DOHH2 (cell line): ENCODE measurements around the gene SYT6.

ENCODE experiments used
- H3F3A ChIP-seq: fragments of 200-600 bp; sonication (generic), shearing (Covaris generic); 2 replicates; pipeline ENCODE4 v1.6.0; 2016; ENCODE audit warnings: antibody characterized with exemption, mild to moderate bottlenecking; ENCODE audit not compliant: control insufficient read depth, insufficient read depth
- H3K27ac ChIP-seq: fragments of 200-600 bp; sonication (generic); 2 replicates; pipeline ENCODE4 v1.5.1; 2014; ENCODE audit warnings: low read depth, mild to moderate bottlenecking, low read length, moderate library complexity
- H3K27me3 ChIP-seq: fragments of 200-600 bp; sonication (generic); 2 replicates; pipeline ENCODE4 v1.6.1; 2014; ENCODE audit warnings: mild to moderate bottlenecking, low read length, mixed read lengths; ENCODE audit not compliant: control insufficient read depth
- H3K36me3 ChIP-seq: fragments of 200-600 bp; sonication (generic); 2 replicates; pipeline ENCODE4 v1.6.1; 2014; ENCODE audit warnings: mild to moderate bottlenecking, low read length, moderate library complexity, mixed read lengths; ENCODE audit not compliant: control insufficient read depth
- H3K4me1 ChIP-seq: fragments of 200-600 bp; sonication (generic); 2 replicates; pipeline ENCODE4 v1.6.1; 2014; ENCODE audit warnings: mild to moderate bottlenecking, low read length, mixed read lengths; ENCODE audit not compliant: control insufficient read depth
- H3K4me2 ChIP-seq: fragments of 200-600 bp; sonication (generic); 2 replicates; pipeline ENCODE4 v1.6.0; 2014; ENCODE audit warnings: mild to moderate bottlenecking, low read length, moderate library complexity
- H3K4me3 ChIP-seq: fragments of 200-600 bp; sonication (generic); 2 replicates; pipeline ENCODE4 v1.5.1; 2014; ENCODE audit warnings: mild to moderate bottlenecking, low read length, mixed read lengths
- H3K79me2 ChIP-seq: fragments of 200-600 bp; sonication (generic); 2 replicates; pipeline ENCODE4 v1.6.1; 2014; ENCODE audit warnings: mild to moderate bottlenecking, low read length, mixed read lengths; ENCODE audit not compliant: control insufficient read depth
- H3K9me2 ChIP-seq: fragments of 200-600 bp; sonication (generic); replicated peaks from 2 replicates; pipeline ENCODE4 v1.6.1; 2014; ENCODE audit warnings: mild to moderate bottlenecking, low read length, mixed read lengths; ENCODE audit not compliant: control insufficient read depth
- H3K9me3 ChIP-seq: fragments of 200-600 bp; sonication (generic); 2 replicates; pipeline ENCODE4 v1.6.1; 2014; ENCODE audit warnings: antibody characterized with exemption, low read length, mixed read lengths; ENCODE audit not compliant: control insufficient read depth, insufficient read depth
- H4K20me1 ChIP-seq: fragments of 200-600 bp; sonication (generic); 2 replicates; pipeline ENCODE4 v1.6.0; 2014; ENCODE audit warnings: low read depth, mild to moderate bottlenecking, antibody characterized with exemption, low read length, moderate library complexity; ENCODE audit not compliant: control insufficient read depth, insufficient read depth
- EZH2phosphoT487 ChIP-seq: fragments of 200-600 bp; sonication (generic); IDR thresholded peaks from 2 replicates; pipeline ENCODE4 v1.6.1; 2017; ENCODE audit warnings: borderline replicate concordance, mild to moderate bottlenecking, antibody characterized with exemption, low read length, moderate library complexity, mixed read lengths
- TF ChIP-seq, protein P1 (sequence below): fragments of 200-600 bp; sonication (generic); IDR thresholded peaks from one replicate; pipeline ENCODE4 v1.5.1; 2014; ENCODE audit warnings: antibody characterized with exemption, mild to moderate bottlenecking, low read depth, low read length; ENCODE audit not compliant: poor library complexity, severe bottlenecking

Gene SYT6

DNA sequence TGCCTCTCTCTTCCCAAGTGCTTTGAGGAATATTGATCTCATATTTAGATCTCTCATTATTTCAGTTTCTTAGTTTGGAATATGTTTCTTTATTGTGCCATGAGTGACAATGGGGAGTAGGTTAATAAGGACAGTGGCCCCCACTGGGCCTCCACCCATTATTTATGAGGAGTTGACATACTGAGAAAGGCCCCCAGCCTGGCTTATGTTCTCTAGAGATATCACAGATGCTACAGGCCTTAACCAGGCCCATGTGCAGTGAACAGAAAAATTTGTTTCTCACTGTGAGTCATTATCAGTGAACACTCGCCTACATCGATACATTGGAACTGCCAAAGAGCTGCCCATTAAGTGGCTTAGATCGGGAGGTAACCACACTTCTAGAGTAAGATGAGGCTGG is 35.7 kb upstream of the SYT6 start:
- Histone ChIP-seq H4K20me1 (no peaks in the 10 kb centered on the region), H3K36me3 (no peaks in the 10 kb centered on the region), H3K9me2 (no peaks in the 10 kb centered on the region), H3K4me3 (no peak overlapping the region), H3K27me3 (no peaks in the 10 kb centered on the region), H3K9me3 (no peaks in the 10 kb centered on the region), H3K4me1 (no peaks in the 10 kb centered on the region), H3K4me2 (no peak overlapping the region), H3K27ac (no peak overlapping the region), H3K79me2 (no peaks in the 10 kb centered on the region), H3F3A (no peaks in the 10 kb centered on the region)
- no peak for TF ChIP-seq EZH2phosphoT487
- TF ChIP-seq, protein P1, sequence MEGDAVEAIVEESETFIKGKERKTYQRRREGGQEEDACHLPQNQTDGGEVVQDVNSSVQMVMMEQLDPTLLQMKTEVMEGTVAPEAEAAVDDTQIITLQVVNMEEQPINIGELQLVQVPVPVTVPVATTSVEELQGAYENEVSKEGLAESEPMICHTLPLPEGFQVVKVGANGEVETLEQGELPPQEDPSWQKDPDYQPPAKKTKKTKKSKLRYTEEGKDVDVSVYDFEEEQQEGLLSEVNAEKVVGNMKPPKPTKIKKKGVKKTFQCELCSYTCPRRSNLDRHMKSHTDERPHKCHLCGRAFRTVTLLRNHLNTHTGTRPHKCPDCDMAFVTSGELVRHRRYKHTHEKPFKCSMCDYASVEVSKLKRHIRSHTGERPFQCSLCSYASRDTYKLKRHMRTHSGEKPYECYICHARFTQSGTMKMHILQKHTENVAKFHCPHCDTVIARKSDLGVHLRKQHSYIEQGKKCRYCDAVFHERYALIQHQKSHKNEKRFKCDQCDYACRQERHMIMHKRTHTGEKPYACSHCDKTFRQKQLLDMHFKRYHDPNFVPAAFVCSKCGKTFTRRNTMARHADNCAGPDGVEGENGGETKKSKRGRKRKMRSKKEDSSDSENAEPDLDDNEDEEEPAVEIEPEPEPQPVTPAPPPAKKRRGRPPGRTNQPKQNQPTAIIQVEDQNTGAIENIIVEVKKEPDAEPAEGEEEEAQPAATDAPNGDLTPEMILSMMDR: no peak

DNA sequence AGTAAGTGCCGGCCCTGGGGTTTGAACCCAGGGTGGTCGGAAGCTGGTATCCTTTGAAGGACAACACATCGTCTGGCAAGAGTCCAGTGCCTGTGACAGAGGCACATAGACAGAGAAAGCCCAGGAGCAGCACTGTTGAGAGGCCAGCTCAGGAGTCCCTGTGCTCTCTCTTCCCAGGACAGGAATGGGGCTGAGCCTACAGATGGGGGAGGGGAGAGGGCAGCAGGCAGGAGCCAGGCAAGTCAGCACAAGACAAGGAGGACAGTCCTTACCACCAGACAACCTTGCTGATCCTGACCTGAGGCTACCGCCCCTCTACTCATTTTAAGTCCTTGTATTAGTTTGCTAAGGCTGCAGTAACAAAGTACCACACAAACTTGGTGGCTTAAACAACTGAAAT is 27.7 kb upstream of the SYT6 start:
- H3K4me2 ChIP-seq: no peak overlapping the region
- no peaks in the 10 kb centered on the region for H3K9me2 ChIP-seq
- H3K27me3 ChIP-seq: no peaks in the 10 kb centered on the region; the same call in 1 of the 2 replicates
- no peaks in the 10 kb centered on the region for H3K36me3 ChIP-seq
- H3K4me1 ChIP-seq: no peaks in the 10 kb centered on the region
- no peak overlapping the region for H3K4me3 ChIP-seq
- H3K79me2 ChIP-seq: no peaks in the 10 kb centered on the region
- H3K9me3 ChIP-seq: no peaks in the 10 kb centered on the region
- no peaks in the 10 kb centered on the region for H4K20me1 ChIP-seq
- H3K27ac ChIP-seq: no peak overlapping the region
- no peaks in the 10 kb centered on the region for H3F3A ChIP-seq
- TF ChIP-seq, protein P1: no peak
- TF ChIP-seq EZH2phosphoT487: no peak

DNA sequence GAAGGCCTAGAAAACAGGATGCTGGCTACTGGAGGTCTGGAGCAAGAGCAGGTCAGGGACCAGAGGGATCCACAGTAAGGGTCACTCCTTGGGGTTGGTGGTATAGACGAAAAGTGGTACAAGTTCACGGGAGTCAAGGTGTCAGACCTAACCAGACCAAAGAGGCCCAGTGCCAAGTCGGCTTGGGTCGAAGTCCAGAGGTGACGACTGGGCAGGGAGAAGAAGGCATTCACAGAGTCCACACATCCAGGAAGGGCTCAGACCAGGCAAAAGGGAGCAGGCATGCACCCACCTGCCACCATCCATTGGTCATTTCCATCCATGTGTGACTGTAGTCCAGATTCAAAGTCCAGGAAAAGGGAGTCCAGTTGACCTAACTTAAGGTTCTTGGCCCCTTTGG is 27.1 kb upstream of the SYT6 start:
- no peaks in the 10 kb centered on the region; the same call in 1 of the 2 replicates for H3K27me3 ChIP-seq
- no peaks in the 10 kb centered on the region for H3F3A ChIP-seq
- TF ChIP-seq, protein P1: no peak
- TF ChIP-seq EZH2phosphoT487: no peak
- no peak overlapping the region for H3K4me3 ChIP-seq
- no peaks in the 10 kb centered on the region for H3K4me1 ChIP-seq
- no peak overlapping the region for H3K4me2 ChIP-seq
- no peaks in the 10 kb centered on the region for H3K9me2 ChIP-seq
- H3K36me3 ChIP-seq: no peaks in the 10 kb centered on the region
- H3K79me2 ChIP-seq: no peaks in the 10 kb centered on the region
- H3K27ac ChIP-seq: no peak overlapping the region
- no peaks in the 10 kb centered on the region for H4K20me1 ChIP-seq
- H3K9me3 ChIP-seq: no peaks in the 10 kb centered on the region

DNA sequence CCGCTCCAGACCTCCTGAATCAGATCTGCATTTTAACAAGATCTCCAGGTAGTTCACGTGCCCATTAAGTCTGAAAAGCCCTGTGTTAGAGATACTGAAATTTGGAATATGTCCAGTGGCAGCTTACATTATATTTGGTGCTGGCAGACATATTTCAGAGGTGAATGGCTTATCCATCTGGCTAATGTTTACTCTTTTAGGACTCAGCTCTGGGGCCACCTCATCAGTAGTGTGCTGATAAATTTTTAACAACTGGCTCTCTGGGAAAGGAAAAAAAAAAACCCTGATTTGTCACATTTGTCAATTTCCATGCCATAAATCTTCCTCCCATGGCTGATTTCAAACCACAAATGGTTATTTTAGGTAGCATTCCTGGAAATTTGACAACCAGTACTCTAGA is 25.3 kb upstream of the SYT6 start:
- no peaks in the 10 kb centered on the region for H3K9me3 ChIP-seq
- no peaks in the 10 kb centered on the region; the same call in 1 of the 2 replicates for H3K27me3 ChIP-seq
- no peaks in the 10 kb centered on the region for H3K4me1 ChIP-seq
- no peaks in the 10 kb centered on the region for H4K20me1 ChIP-seq
- no peak overlapping the region for H3K27ac ChIP-seq
- H3F3A ChIP-seq: no peaks in the 10 kb centered on the region
- no peaks in the 10 kb centered on the region for H3K36me3 ChIP-seq
- H3K4me3 ChIP-seq: no peak overlapping the region
- no peak overlapping the region for H3K4me2 ChIP-seq
- no peaks in the 10 kb centered on the region for H3K9me2 ChIP-seq
- no peak for TF ChIP-seq EZH2phosphoT487
- TF ChIP-seq, protein P1: no peak
- H3K79me2 ChIP-seq: no peaks in the 10 kb centered on the region
